Adipocyte (in vitro differentiated cells): ENCODE data around the gene BICDL1.
"Not testable (repeated sequence)": the region's sequence is repeated elsewhere in the genome, so short reads cannot be mapped to it uniquely, and the experiment has no call there.

Experiments used
- DNase-seq: peaks from one replicate; pipeline ENCODE4 v3.0.0-alpha.2; 2015; ENCODE audit warnings: low read depth
- H3K27me3 ChIP-seq: replicated peaks from 2 replicates; pipeline ENCODE4 v1.7.0; 2013; ENCODE audit warnings: mild to moderate bottlenecking, low read length, moderate library complexity; ENCODE audit not compliant: control insufficient read depth, insufficient read depth
- H3K36me3 ChIP-seq: 2 replicates; pipeline ENCODE4 v1.7.0; 2013; ENCODE audit warnings: low read length, mild to moderate bottlenecking, moderate library complexity; ENCODE audit not compliant: control insufficient read depth, insufficient read depth, severe bottlenecking
- H3K4me1 ChIP-seq: 2 replicates; pipeline ENCODE4 v1.7.0; 2013; ENCODE audit warnings: mild to moderate bottlenecking, low read length, moderate library complexity; ENCODE audit not compliant: control insufficient read depth, insufficient read depth
- H3K4me3 ChIP-seq: 2 replicates; pipeline ENCODE4 v1.7.0; 2013; ENCODE audit warnings: mild to moderate bottlenecking, low read length, moderate library complexity
- H3K9ac ChIP-seq: 2 replicates; pipeline ENCODE4 v1.7.0; 2013; ENCODE audit warnings: mild to moderate bottlenecking, low read length, moderate library complexity
- H3K9me3 ChIP-seq: 2 replicates; pipeline ENCODE4 v1.7.0; 2013; ENCODE audit warnings: mild to moderate bottlenecking, low read length, moderate library complexity; ENCODE audit not compliant: control insufficient read depth

BICDL1 gene

DNA sequence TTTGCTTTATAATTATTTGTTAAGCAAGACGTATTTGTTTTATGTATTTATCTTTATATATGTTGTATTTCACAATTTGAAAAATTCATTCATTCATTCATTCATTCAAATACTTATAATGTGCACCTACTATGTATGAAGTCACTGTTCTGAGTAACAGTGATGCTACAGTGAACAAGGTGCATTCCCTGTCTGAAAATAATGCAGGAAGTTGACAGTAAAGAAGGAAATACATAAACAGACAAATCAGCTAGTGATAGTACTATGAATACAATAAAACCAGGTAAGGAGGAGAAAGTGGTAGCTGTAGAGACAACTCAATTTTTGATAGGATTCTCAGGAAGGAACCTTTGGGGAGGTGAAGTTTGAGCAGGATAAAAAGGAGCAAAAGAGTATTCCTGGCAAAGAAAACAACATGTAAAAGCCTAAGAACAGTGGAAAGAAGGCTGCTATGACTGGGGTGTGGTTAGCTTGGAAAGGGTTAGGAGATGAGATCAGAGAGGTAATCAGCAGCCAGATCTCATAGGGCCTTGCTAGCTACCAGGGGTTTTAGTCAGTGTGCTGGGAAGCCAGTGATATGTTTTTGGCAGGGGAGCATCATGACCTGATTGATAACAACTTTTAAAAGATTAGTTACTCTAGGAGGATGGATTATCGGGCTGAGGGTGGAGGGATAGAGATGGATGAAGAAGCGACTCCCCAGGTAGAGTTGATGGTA lies 17.4 kb downstream of the BICDL1 start:
- Histone ChIP-seq H3K9me3 (no peaks in the 10 kb centered on the region), H3K4me3 (no peak overlapping the region), H3K36me3 (no peaks in the 10 kb centered on the region), H3K4me1 (no peaks in the 10 kb centered on the region), H3K9ac (no peak overlapping the region), H3K27me3 (peaks cover 24% of the 10 kb centered on the region)
- no peak for DNase-seq

- Histone ChIP-seq H3K9ac (no peak overlapping the region), H3K4me1 (no peaks in the 10 kb centered on the region), H3K36me3 (no peaks in the 10 kb centered on the region), H3K4me3 (no peak overlapping the region), H3K9me3 (no peaks in the 10 kb centered on the region), H3K27me3 (peaks cover 32% of the 10 kb centered on the region)
- DNase-seq, result no peak
Observed at GRCh38 chr12:120007272-120007671, 18.2 kb downstream of the BICDL1 start.

GRCh38 chr12:120010661-120011230 lies 21.7 kb downstream of the BICDL1 start:
- Histone ChIP-seq H3K9me3 (no peaks in the 10 kb centered on the region), H3K9ac (no peak overlapping the region), H3K27me3 (peaks cover 34% of the 10 kb centered on the region), H3K36me3 (no peaks in the 10 kb centered on the region), H3K4me3 (no peak overlapping the region), H3K4me1 (no peaks in the 10 kb centered on the region)
- DNase-seq, result no peak

DNA sequence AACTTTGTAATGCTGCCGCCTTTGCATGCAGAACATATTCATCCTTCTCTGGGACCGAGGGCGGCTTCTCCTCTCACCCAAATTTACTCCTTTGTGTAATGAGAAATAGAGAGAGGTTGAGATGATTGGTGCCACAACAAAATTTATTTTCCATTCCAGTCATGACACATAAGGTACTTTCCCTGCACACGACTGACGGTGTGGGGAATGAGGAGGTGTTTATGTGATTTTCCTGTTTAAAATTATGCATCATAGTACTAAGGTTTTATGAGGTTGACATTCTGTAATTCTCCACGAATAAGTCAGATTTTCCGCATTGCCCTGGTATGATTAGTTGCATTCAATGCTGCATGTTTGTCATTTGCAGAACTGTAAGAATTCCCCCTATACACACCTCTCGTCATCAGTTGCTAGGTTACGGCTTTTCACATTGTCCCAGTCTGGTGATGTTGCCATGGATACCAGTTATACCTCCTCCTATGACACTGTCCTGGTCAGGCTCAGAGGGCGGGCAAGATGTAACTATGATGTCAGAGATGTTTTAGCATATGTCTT lies 23.1 kb downstream of the BICDL1 start:
- H3K4me3 ChIP-seq, result no peak overlapping the region
- DNase-seq, result no peak
- H3K4me1 ChIP-seq, result no peaks in the 10 kb centered on the region

GRCh38 chr12:120013659-120014380 lies 24.8 kb downstream of the BICDL1 start:
- no peaks in the 10 kb centered on the region for H3K9me3 ChIP-seq
- no peak overlapping the region for H3K9ac ChIP-seq
- DNase-seq, result no peak
- H3K27me3 ChIP-seq, result peaks cover 35% of the 10 kb centered on the region
- H3K36me3 ChIP-seq, result no peaks in the 10 kb centered on the region
- no peaks in the 10 kb centered on the region for H3K4me1 ChIP-seq
- H3K4me3 ChIP-seq, result no peak overlapping the region

More for the DNA sequence above, 23.1 kb downstream of the BICDL1 start:
- H3K9ac ChIP-seq, result no peak overlapping the region
- no peaks in the 10 kb centered on the region for H3K9me3 ChIP-seq
- peaks cover 29% of the 10 kb centered on the region for H3K27me3 ChIP-seq
- H3K36me3 ChIP-seq, result no peaks in the 10 kb centered on the region

DNA sequence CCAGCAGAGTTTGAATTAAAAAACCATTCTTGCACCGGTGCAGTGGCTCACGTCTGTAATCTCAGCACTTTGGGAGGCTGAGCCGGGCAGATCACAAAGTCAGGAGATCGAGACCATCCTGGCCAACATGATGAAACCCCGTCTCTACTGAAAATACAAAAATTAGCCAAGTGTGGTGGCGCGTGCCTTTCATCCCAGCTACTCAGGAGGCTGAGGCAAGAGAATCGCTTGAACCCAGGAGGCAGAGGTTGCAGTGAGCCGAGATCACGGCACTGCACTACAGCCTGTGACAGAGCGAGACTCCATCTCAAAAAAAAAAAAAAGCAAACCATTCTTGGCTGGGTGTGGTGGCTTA lies 25.3 kb downstream of the BICDL1 start:
- H3K9me3 ChIP-seq, H3K4me1 ChIP-seq, H3K9ac ChIP-seq, DNase-seq, H3K4me3 ChIP-seq, H3K36me3 ChIP-seq: not testable (repeated sequence)
- H3K27me3 ChIP-seq, result peaks cover 35% of the 10 kb centered on the region

DNA sequence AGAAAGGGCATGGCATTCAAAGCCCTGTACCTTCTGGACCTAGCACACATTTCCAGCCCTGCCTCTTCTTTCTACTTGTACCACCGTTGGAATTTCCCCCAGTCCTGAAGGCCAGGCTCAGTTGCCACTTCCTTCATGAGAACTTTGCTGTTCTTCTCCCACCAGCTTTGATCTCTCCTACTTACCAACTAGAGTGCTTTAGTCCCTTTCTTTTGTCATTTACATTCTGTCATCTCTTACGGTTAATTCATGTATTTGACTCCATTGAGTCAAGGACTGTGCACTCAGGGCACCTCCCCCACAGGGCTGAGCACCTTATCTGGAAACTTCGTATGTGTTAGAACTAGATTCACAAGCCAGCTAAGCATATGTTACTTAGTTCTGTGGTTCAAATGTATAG lies 26.3 kb downstream of the BICDL1 start:
- Histone ChIP-seq H3K4me1 (no peaks in the 10 kb centered on the region), H3K36me3 (no peaks in the 10 kb centered on the region), H3K27me3 (peaks cover 35% of the 10 kb centered on the region), H3K4me3 (no peak overlapping the region), H3K9me3 (no peaks in the 10 kb centered on the region), H3K9ac (no peak overlapping the region)
- DNase-seq, result no peak

DNA sequence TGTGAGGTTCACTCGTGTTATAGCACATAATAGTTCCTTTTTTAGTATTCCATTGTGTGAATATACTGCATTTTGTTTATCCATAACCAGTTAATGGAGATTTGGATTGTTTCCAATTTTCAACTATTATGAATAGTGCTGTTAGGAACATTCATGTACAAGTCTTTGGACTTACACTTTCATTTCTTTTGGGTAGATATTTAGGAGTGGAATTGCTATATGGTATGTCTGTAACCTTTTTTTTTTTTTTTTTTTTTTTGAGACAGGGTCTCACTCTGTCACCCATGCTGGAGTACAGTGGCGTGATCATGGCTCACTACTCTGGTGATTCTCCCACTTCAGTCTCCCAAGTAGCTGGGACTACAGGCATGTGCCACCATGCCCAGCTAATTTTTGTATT lies 27.2 kb downstream of the BICDL1 start:
- DNase-seq, H3K9me3 ChIP-seq, H3K36me3 ChIP-seq, H3K9ac ChIP-seq, H3K4me1 ChIP-seq, H3K4me3 ChIP-seq: not testable (repeated sequence)
- peaks cover 35% of the 10 kb centered on the region for H3K27me3 ChIP-seq

- no peaks in the 10 kb centered on the region for H3K9me3 ChIP-seq
Observed at GRCh38 chr12:120019197-120019596, 30.2 kb downstream of the BICDL1 start.

DNA sequence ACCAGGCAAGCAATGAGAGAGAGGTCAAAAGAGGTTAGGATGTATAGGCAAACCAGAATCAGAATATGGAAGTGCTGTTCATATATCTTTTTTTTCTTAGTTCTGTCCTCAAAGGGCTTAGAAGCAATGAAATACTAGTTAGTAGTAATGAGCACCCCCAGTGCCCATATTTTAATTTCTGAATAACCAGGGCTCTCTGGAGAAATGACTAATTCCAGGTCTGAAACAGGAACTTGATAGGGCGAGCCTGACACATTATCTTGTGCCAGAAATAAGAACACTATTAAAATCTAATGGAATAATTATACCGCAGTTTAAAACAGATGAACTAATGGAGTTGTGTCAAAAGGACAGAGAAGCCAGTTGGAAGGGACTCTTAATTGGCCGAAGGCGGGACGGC lies 30.9 kb downstream of the BICDL1 start:
- Histone ChIP-seq H3K9me3 (no peaks in the 10 kb centered on the region), H3K4me3 (no peak overlapping the region), H3K9ac (no peak overlapping the region), H3K36me3 (no peaks in the 10 kb centered on the region), H3K27me3 (peaks cover 19% of the 10 kb centered on the region), H3K4me1 (no peaks in the 10 kb centered on the region)
- no peak for DNase-seq

More at GRCh38 chr12:120019197-120019596, 30.2 kb downstream of the BICDL1 start:
- H3K4me3 ChIP-seq, result no peak overlapping the region
- DNase-seq, result no peak
- peaks cover 20% of the 10 kb centered on the region for H3K27me3 ChIP-seq
- no peak overlapping the region for H3K9ac ChIP-seq
- no peaks in the 10 kb centered on the region for H3K36me3 ChIP-seq
- no peaks in the 10 kb centered on the region for H3K4me1 ChIP-seq

DNA sequence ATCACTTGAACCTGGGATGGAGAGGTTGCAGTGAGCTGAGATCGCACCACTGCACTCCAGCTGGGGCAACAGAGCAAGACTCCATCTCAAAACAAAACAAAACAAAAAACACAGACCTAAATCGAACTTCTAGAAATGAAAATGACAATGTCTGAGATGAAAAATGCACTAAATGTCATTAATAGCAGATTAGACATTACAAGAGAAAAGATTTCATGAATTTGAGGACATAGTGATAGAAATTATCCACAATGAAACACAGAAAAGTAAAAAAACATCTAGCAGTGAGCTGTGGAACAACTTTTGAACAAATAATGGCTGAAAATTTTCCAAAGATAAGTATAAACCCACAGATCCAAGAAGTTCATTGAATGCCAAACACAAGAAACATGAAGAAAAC lies 35.2 kb downstream of the BICDL1 start:
- Histone ChIP-seq H3K9me3 (no peaks in the 10 kb centered on the region), H3K9ac (no peak overlapping the region), H3K36me3 (no peaks in the 10 kb centered on the region), H3K27me3 (peaks cover 2% of the 10 kb centered on the region), H3K4me3 (no peak overlapping the region), H3K4me1 (no peaks in the 10 kb centered on the region)
- no peak for DNase-seq
